GM18508 (cell line): ENCODE results near the gene THG1L.
"Not testable (repeated sequence)": the region's sequence is repeated elsewhere in the genome, so short reads cannot be mapped to it uniquely, and the experiment has no call there.

Source experiments
- ATAC-seq: cut with Tn5 transposase; IDR thresholded peaks from one replicate; pipeline ENCODE4 v1.9.1; 2021; ENCODE audit warnings: moderate number of reproducible peaks; ENCODE audit not compliant: insufficient read depth, unreplicated experiment

The THG1L gene

DNA sequence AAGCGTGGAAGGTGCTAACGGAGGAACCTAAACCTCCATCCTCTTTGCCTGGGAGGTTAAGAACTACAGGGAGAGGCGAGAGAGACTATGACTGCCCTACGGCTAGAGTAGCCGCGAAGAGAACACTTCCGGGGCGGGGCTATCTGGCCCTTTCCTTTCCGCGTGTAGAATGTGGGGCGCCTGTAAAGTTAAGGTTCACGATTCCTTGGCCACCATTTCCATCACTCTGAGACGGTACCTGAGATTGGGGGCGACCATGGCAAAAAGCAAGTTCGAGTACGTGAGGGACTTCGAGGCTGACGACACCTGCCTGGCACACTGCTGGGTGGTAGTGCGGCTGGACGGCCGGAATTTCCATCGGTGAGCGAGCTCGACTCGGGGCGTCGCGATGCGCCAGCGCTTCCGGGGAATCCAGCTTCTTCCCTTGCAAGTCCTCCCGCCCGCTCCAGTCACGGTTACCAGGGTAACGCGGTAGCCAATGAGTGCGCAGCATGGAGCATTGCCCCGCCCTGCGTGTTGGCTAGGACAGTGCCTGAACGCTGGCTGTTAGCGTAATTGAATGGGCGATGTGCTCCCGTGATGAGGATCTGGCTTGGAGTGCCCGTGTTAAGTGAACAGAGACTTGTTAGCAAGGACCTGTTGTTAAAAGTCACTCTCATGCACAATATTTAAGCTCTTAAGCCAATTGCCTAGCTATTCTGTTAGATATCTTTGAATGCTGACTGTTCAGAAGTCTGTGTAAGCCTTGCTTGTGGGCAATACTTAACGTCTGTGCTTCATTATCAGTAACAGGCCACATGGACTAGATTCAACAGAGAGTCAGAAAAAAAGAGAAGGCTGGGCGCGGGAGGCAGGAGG is at the start of gene THG1L:
TSS of gene THG1L (plus strand) at position 149 of the 858 bp plus-strand sequence. CDS start at position 170, 21 bp downstream.
- peak; percentile 70 for ATAC-seq

DNA sequence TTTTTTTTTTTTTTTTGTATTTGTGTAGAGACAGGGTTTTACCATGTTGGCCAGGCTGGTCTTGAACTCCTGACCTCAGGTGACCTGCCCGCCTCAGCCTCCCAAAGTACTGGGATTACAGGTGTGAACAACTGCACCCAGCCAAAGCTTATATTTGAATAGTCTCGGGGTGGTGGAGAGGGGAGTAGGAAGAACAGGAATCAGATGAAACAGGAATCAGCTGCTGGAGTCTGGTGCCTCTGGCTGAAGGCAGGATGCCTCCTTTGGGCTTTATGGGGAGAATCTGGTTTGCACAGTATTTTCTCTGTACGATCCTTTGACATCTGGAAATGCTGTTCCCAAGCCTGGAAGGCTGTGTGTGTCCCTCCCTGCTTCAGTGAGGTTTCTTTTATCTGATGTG is 49.0 kb upstream of the THG1L start:
- ATAC-seq = no peak

DNA sequence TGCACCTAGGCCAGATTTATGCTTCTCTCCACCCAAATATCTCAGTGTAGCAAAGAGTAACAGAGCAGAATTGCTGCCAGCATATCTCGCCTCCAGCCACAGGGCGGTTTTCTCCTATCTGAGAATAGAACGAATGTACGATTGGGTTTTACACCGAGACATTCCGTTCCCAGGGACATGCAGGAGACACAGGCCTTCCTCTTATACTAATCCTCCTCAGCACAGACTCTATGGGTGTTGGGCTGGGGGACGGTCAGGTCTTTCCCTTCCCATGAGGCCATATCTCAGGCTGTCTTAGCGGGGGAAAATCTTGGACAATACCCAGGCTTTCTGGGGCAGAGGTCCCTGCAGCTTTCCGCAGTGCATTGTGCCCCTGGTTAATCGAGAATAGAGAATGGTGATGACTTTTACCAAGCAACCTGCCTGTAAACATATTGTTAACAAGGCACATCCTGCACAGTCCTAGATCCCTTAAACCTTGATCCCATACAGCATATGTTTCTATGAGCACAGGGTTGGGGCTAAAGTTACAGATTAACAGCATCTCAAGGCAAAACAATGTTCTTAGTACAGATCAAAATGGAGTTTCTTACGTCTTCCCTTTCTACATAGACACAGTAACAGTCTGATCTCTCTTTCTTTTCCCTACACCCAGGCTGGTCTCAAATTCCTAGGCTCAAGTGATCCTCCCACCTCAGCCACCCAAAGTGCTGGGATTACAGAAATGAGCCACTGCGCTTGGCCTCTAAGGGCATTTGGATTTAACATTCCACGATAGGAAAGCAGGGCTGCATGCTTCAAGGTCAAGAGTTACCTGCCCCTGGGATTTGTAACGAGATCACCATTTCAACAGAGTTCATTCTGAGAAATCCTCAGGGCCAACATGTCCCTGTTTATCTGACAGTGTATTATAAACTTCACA is 44.7 kb upstream of the THG1L start:
- not testable (repeated sequence) for ATAC-seq

- no peak for ATAC-seq
Measured at GRCh38 chr5:157687198-157687554, 44.0 kb upstream of the THG1L start.

DNA sequence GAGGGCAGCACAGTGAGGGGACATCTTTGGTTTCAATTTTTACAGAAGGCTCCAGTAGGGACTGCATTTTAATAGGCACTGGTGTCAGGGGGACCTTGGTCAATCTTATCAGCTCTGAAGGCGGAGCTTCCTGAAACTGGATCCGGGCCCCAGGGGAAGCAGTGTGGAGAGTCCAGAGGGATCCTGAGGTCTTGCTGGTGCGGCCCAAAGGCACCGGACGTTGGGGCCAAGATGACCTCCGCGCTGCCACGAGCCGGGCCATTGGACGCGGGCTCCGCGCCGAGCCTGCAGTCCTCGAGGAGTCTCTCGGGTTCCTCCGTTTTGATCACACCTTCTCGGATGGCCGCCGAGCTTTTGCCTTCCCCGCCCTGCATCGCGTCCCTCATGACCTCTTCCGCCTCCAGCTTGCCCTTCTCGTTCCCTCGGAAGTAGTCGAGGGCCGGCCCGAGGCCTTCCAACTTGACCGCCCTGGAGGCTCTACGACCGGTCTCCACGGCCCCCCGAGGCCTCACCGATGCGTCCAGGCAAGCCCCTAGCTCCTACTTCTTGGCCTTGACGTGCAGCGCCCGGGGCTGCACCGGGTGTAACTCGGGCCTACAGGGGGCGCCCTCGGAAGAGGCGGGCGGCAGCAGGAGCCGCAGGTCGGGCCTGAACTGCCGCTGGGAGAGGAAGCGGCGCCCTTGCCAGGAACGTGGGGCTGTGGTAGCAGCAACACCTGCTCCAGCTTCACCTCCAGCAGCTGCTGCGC is 41.1 kb upstream of the THG1L start:
- ATAC-seq = no peak

DNA sequence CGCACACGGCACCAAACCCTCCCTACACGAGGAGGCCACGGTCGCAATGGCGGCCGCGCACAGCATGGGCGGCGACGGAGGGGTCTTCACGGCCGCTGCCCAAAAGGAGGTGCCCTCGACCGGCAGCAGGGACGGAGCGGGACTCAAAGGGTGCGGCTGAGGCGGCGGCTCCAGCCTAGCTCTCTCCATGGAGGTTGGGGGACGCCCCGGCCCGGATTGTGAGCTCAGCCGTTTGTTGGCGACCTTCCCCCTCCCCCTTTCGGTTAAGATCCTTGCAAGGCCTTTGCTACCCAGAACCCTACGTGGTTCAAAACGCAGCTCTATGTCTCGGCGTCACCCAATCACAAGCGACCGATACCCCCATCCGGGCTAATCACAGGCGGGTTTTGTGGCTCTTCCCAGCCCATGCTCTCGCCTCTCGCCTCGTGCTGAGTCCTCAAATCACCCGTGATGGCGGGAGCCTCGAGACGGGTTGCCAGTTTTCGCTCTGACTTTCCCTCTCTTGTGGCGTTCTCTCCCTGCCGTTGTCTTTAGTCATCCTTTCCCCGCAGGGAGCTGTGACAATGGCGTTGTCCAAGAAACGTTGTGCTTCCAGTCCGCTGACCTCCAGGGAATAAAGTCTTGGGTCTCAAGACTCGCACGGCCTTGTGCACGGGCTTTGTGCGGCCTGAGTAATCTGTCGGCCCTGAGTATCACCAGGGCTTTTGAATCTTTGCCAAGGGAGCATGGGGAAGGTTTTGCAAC is 40.4 kb upstream of the THG1L start:
- no peak for ATAC-seq

DNA sequence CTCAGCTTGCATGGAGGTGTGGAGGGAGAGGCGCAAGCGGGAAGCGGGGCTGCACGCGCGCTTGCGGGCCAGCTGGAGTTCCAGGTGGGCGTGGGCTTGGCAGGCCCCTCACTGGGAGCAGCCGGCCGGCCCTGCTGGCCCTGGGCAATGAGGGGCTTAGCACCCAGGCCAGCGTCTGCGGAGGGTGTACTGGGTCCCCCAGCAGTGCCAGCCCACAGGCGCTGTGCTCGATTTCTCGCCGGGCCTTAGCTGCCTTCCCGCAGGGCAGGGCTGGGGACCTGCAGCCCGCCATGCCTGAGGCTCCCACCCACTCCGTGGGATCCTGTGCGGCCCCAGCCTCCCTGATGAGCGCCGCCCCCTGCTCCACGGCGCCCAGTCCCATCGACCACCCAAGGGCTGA is 37.4 kb upstream of the THG1L start:
- not testable (repeated sequence) for ATAC-seq

DNA sequence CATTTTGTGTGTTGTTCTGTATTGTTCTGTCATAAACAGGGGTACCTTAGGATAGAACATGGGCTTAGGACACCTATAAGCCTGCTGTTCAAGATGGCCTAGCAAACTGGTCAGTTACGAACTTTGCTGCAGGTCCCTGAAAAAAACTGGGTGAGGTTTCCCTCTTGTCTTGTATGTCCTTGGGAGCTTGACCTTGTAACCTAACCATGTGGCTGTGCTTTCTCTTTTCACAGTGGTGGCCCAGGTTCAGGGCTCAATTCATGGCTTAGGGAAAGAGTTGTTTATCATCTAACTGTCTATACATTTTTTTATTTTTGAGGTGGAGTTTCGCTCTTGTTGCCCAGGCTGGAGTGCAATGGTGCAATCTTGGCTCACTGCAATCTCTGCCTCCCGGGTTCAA is 35.1 kb upstream of the THG1L start:
- ATAC-seq = not testable (repeated sequence)

DNA sequence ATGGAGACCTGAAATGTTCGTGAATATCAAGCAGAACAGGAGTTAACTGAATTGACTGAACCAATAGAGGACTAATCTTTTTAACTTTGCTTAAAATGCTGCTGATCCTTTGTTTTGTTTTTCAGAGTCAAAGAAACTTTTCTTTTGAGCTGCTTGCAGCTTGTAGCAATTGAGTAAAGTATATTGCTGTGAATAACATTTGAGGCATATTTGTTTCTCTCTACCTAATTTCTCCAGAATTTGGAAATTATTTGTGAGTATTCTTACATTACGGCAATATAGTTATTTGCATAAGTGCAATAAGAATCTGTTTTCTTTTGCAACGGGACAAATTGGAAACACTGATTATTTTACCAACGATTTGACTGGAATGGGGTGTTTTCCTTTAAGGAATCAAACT is 32.5 kb upstream of the THG1L start:
- ATAC-seq = not testable (repeated sequence)

DNA sequence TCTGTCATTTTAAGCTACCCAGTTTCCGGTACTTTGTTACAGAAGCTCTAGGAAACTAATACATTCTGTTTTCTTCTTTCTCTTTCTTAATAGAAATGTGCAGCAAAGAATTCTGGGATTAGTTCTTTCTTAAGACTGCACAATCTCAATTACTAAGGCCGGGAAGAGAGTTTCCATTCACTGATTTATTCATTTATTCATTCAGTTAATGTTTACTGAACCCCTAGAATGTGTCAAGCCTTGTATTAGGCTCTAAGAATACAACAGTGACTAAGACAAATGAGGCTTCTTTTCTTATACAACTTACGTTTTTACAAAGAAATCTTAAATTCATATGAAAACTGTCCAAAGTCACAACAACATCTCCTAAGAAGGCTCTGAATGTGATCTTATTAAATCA is 27.5 kb upstream of the THG1L start:
- ATAC-seq = no peak

DNA sequence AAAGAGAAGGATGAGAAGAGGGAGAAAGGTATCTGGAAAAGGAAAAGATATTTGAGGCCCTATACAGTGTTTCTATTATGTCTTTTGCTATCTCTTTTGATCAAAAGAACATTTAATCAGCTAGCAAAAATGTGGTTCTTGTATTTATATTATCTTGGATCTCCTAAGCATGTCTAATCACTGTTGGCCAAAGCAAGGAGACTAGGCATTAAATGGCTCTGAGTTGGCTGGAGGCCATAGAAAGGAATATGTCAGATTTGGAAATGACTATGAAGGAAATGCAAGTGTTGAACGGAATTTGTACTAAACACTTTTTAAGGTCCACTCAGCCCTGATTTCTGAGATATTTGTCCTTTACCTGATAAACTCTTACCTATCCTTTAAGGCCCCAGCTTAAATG is 22.4 kb upstream of the THG1L start:
- no peak for ATAC-seq

GRCh38 chr5:157709346-157709745 is 21.9 kb upstream of the THG1L start:
- ATAC-seq = no peak

GRCh38 chr5:157710431-157710830 is 20.8 kb upstream of the THG1L start:
- no peak for ATAC-seq

DNA sequence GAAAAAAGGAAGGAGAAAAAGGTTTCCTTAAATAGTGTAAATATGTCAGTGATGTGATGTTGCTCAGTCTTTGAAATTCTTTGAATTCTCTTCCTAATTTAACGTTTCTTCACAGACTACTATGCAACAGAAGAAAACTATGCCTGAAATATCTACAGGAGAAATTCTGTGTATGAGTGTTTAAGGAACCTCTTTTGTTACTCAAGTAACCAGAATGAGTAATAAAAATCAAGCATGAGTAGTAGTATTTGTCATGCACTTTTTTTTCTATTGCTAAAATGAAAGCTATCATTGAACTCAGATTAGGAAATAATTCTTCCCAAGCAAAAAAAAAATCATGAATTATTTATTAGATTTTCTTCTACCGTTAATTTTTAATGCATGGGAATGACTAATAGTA is 20.3 kb upstream of the THG1L start:
- no peak for ATAC-seq

DNA sequence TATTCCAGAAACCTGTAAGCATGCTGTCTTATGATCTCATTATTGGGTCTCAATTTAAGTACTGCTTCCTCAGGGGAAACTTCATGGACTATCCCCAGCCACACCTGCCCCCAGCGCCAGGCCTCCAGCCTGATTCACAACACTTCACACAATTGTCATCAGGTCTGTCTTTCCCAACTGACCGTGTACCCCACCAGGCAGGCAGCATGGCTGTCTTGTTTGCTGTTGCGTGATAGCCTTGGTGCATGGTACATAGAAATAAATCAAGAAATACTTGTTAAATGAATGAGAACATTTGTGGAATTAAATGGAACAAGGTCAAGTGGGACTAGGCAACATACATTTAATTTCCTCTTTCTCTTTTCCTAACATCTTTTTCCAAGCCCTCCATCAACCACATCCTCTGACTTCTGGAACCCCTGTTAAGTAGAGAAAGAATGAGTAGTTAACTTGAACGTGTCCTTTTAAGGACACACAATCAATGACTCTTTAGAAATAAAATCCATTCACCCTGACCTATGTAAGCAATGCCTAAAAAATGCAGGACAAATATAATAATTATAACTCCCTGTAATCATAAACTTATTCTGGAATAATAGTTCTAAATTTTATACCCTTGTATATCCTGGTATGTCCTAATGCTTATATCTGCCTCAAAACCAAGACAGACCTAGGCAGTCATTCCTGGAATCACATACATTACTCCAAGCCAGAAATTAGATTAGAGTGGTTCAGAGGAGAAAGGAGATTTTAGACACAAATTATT is 17.2 kb upstream of the THG1L start:
- ATAC-seq = no peak

DNA sequence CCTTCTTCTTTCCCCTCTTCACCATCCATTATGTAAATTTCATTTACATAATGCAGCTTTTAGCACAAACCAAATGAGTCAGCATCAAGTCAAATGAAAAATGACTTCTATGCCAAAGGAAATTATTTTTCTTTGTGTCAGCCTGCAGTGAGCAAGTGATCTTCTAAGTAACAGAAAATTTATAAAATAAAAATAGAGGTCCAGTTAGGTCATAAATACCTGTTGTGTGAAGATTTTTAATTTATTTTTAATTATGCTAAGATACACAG is 16.7 kb upstream of the THG1L start:
- ATAC-seq = no peak

DNA sequence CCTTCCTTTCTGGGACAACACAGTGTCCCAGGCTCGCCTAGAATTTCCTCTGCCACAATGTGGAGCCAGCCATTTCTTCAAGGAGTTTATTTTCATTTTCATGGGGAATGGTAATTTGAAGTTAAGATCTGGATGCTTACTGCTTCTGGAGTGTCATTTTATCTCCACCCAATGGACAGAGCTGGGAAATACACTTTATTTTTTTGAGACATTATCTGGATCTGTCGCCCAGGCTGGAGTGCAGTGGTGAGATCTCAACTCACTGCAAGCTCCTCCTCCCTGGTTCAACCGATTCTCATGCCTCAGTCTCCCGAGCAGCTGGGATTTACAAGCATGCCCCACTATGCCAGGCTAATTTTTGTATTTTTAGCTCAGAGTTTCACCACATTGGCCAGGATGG is 12.7 kb upstream of the THG1L start:
- ATAC-seq = no peak

GRCh38 chr5:157719245-157719644 is 12.0 kb upstream of the THG1L start:
- no peak for ATAC-seq

DNA sequence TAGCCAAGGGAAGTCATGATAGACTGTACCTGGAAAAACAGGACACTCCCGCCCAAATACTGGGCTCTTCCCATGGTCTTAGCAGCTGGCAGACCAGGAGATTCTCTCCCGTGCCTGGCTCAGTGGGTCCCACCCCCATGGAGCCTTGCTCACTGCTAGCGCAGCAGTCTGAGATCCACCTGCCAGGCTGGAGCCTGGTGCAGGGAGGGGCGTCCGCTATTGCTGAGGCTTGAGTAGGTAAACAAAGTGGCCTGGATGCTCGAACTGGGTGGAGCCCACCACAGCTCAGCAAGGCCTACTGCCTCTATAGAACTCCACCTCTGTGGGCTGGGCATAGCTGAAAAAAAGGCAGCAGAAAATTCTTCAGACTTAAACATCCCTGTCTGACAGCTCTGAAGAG is 10.1 kb upstream of the THG1L start:
- ATAC-seq = no peak
